GM20000 (cell line): Measurements from ENCODE around the gene OR10H1.
"Not testable (repeated sequence)": the region's sequence is repeated elsewhere in the genome, so short reads cannot be mapped to it uniquely, and the experiment has no call there.

ENCODE experiments used
- DNase-seq: peaks from one replicate; pipeline ENCODE4 v3.0.0; 2012; ENCODE audit warnings: low spot score
- CTCF ChIP-seq: IDR thresholded peaks from 2 replicates; pipeline ENCODE4 v1.5.1; 2012; ENCODE audit warnings: mild to moderate bottlenecking, control low read depth; ENCODE audit errors: extremely low read depth, missing control alignments

Gene OR10H1

GRCh38 chr19:15825753-15826152 is 10.3 kb upstream of the OR10H1 start:
- no peak for TF ChIP-seq CTCF
- no peak for DNase-seq

- DNase-seq, result no peak
- no peak for TF ChIP-seq CTCF
Measured at GRCh38 chr19:15820646-15821045, 5.2 kb upstream of the OR10H1 start.

- no peak for TF ChIP-seq CTCF
- no peak for DNase-seq
Measured at GRCh38 chr19:15813916-15814315, 1.5 kb downstream of the OR10H1 start.

GRCh38 chr19:15812060-15812722 is 3.3 kb downstream of the OR10H1 start:
- no peak for TF ChIP-seq CTCF
- no peak for DNase-seq

- no peak for TF ChIP-seq CTCF
- DNase-seq, result no peak
Measured at GRCh38 chr19:15811476-15811875, 4.0 kb downstream of the OR10H1 start.

- DNase-seq, result no peak
- TF ChIP-seq CTCF, result no peak
Measured at GRCh38 chr19:15810335-15810734, 5.1 kb downstream of the OR10H1 start.

GRCh38 chr19:15794279-15794678 is 21.2 kb downstream of the OR10H1 start:
- DNase-seq, result not testable (repeated sequence)

GRCh38 chr19:15790096-15790495 is 25.4 kb downstream of the OR10H1 start:
- no peak for TF ChIP-seq CTCF
- DNase-seq, result no peak
